HCT116 (cell line): ENCODE data around the gene ASS1. TPM values are rescaled to one million over a fixed set of nuclear protein-coding genes. Genes with fewer than 3 reads are reported as not detected.

ENCODE experiments used
- ATAC-seq: fragments of 200-7000 bp; cut with Tn5 transposase; 2 replicates; pipeline ENCODE4 v1.9.1; 2020; ENCODE audit warnings: mild to moderate bottlenecking, moderate library complexity
- BruUV-seq: library from RNA; stranded (reverse); fragments of 400-500 nt; replicated peaks from 2 replicates; lab custom pipeline; 2021; lab: Mats Ljungman, UMichigan
- CTCF ChIA-PET: fragments of 300-600 bp; sonication (Branson Sonifier 250); formaldehyde crosslinking; loops from one replicate; lab custom pipeline; 2021; ENCODE audit warnings: antibody characterized with exemption; lab: Charles Lee
- POLR2A ChIA-PET: fragments of 300-600, 350-600 bp; sonication (Branson Sonifier 250); formaldehyde crosslinking; loops from one replicate; lab custom pipeline; 2021; ENCODE audit warnings: antibody characterized with exemption; lab: Charles Lee
- RAD21 ChIA-PET, 2 experiments: fragments of 300-600 bp; sonication (Branson Sonifier 250); formaldehyde crosslinking; loops; one replicate each; lab custom pipeline; 2023; ENCODE audit warnings: low total read pairs in 2 of 2; ENCODE audit not compliant: uncharacterized antibody in 2 of 2, unreplicated experiment in 2 of 2, low non-redundant PET in 1 of 2; lab: Charles Lee
- DNase-seq: peaks from one replicate; pipeline ENCODE4 v3.0.0-alpha.2; 2010; ENCODE audit warnings: low read depth, low spot score
- H2AFZ ChIP-seq: fragments of 200-600 bp; shearing (Covaris generic), sonication (generic); 2 replicates; pipeline ENCODE4 v1.6.1; 2017; ENCODE audit warnings: low read depth, mixed run types, mixed read lengths, antibody characterized with exemption, low read length; ENCODE audit not compliant: poor library complexity, severe bottlenecking
- H3K27ac ChIP-seq: 2 replicates; pipeline ENCODE4 v1.5.1; 2012; ENCODE audit warnings: low read depth, low read length
- H3K27me3 ChIP-seq: fragments of 200-600 bp; sonication (generic); 2 replicates; pipeline ENCODE4 v1.6.1; 2016; ENCODE audit warnings: mixed run types, low read length, mixed read lengths; ENCODE audit not compliant: insufficient read depth
- H3K36me3 ChIP-seq, 2 experiments: fragments of 200-500 bp in 1 of 2; fragments of 200-600 bp in 1 of 2; sonication (Bioruptor generic) in 1 of 2; sonication (generic) in 1 of 2; 2 replicates each; pipeline versions ENCODE4 v1.5.1 to v1.6.1; 2014 to 2016; ENCODE audit warnings: low read length in 2 of 2, inconsistent platforms in 1 of 2, mixed read lengths in 1 of 2, mixed run types in 1 of 2; ENCODE audit not compliant: insufficient read depth in 2 of 2, control insufficient read depth in 1 of 2
- H3K4me1 ChIP-seq, 2 experiments: fragments of 200-600 bp in 1 of 2; sonication (generic) in 1 of 2; 2 replicates each; pipeline versions ENCODE4 v1.5.1 to v1.6.1; 2012 to 2017; ENCODE audit warnings: low read length in 2 of 2, inconsistent platforms in 1 of 2, mild to moderate bottlenecking in 1 of 2, mixed read lengths in 1 of 2, mixed run types in 1 of 2, moderate library complexity in 1 of 2; ENCODE audit not compliant: insufficient read depth in 2 of 2, control insufficient read depth in 1 of 2
- H3K4me2 ChIP-seq: fragments of 200-600 bp; sonication (generic); 2 replicates; pipeline ENCODE4 v1.6.1; 2017; ENCODE audit warnings: mixed run types, low read length, mixed read lengths
- H3K4me3 ChIP-seq, 2 experiments: fragments of 200-600 bp in 1 of 2; sonication (generic) in 1 of 2; replicated peaks in 1 of 2; 2 replicates each; pipeline ENCODE4 v1.5.1; 2011 to 2016; ENCODE audit warnings: low read length in 2 of 2, control low read depth in 1 of 2, low read depth in 1 of 2, mild to moderate bottlenecking in 1 of 2, mixed read lengths in 1 of 2, mixed run types in 1 of 2
- H3K79me2 ChIP-seq: fragments of 200-600 bp; sonication (generic); 2 replicates; pipeline ENCODE4 v1.6.1; 2017; ENCODE audit warnings: mild to moderate bottlenecking, mixed run types, low read length, moderate library complexity, mixed read lengths; ENCODE audit not compliant: insufficient read depth
- H3K9ac ChIP-seq: fragments of 200-600 bp; sonication (generic); 2 replicates; pipeline ENCODE4 v1.6.1; 2016; ENCODE audit warnings: low read length, mixed read lengths
- H3K9me2 ChIP-seq: fragments of 200-600 bp; sonication (generic), shearing (Covaris generic); 2 replicates; pipeline ENCODE4 v1.6.1; 2017; ENCODE audit warnings: mixed run types, mild to moderate bottlenecking, moderate library complexity; ENCODE audit not compliant: insufficient read depth
- H3K9me3 ChIP-seq, 2 experiments: fragments of 200-500 bp in 1 of 2; fragments of 200-600 bp in 1 of 2; sonication (Bioruptor generic) in 1 of 2; sonication (generic) in 1 of 2; 2 replicates each; pipeline ENCODE4 v1.6.1; 2014 to 2017; ENCODE audit warnings: low read length in 2 of 2, mixed read lengths in 2 of 2, inconsistent platforms in 1 of 2, low read depth in 1 of 2, mild to moderate bottlenecking in 1 of 2, mixed run types in 1 of 2, moderate library complexity in 1 of 2; ENCODE audit not compliant: control insufficient read depth in 1 of 2, insufficient read depth in 1 of 2
- H4K20me1 ChIP-seq: fragments of 200-600 bp; sonication (generic), shearing (Covaris generic); 2 replicates; pipeline ENCODE4 v1.6.1; 2017; ENCODE audit warnings: mixed run types, mild to moderate bottlenecking, moderate library complexity; ENCODE audit not compliant: insufficient read depth
- CBX3 ChIP-seq: IDR thresholded peaks from 2 replicates; pipeline ENCODE4 v1.6.1; 2012; ENCODE audit warnings: low read depth
- EGR1 ChIP-seq: IDR thresholded peaks from 2 replicates; pipeline ENCODE4 v1.6.1; 2012; ENCODE audit warnings: low read depth
- ELF1 ChIP-seq: IDR thresholded peaks from 2 replicates; pipeline ENCODE4 v1.6.1; 2012; ENCODE audit warnings: low read depth, borderline replicate concordance
- RAD21 ChIP-seq: IDR thresholded peaks from 2 replicates; pipeline ENCODE4 v1.6.1; 2012; ENCODE audit warnings: low read depth, mild to moderate bottlenecking
- SIN3A ChIP-seq: IDR thresholded peaks from 2 replicates; pipeline ENCODE4 v1.6.1; 2012; ENCODE audit warnings: low read depth
- ZNF274 ChIP-seq: fragments of 200-500 bp; sonication (Bioruptor generic); IDR thresholded peaks from 2 replicates; pipeline ENCODE4 v1.6.1; 2014; ENCODE audit warnings: mild to moderate bottlenecking, low read depth, low read length, inconsistent platforms
- intact Hi-C: fragments of 100-400 bp; cut with micrococcal nuclease; formaldehyde crosslinking; loops from 2 replicates; pipeline ENCODE4 v1.10.0; 2022
- total RNA-seq: library from RNA; stranded (reverse); gene quantifications from one replicate; pipeline ENCODE4 v1.2.1, GENCODE V29; 2021; ENCODE audit not compliant: unreplicated experiment
- TF ChIP-seq, protein P1 (sequence below): IDR thresholded peaks from 2 replicates; pipeline ENCODE4 v1.6.1; 2012; ENCODE audit warnings: low read depth

Gene ASS1
- total RNA-seq, 1 experiment from 2014 or later: 92.6 TPM

DNA sequence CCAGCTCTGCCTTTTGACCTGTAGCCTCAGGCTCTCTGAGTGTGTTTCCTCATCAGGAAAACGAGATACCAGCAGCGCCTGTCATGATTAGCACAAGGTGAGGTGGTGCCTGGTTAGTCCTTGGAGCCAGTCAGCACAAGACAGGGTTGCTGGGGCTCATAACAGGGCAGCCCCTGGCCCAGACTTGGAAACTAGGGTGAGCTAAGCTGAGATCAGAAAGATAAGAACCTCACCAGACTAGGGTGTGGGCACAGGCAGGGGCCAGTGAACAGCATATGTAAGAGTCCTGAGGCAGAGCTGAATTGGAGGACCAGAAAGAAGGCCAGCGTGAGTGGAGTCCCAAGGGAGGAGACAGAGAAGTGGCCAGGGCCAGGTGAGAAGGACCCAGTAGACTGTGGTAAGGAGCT is 91.9 kb downstream of the ASS1 start:
- no peak overlapping the region for H3K4me2 ChIP-seq
- RAD21 ChIA-PET: no interaction called here

More for the DNA sequence above, 91.9 kb downstream of the ASS1 start:
- Histone ChIP-seq H3K27ac (no peak overlapping the region), H3K36me3 (no peaks in the 10 kb centered on the region), H3K9ac (no peak overlapping the region), H4K20me1 (no peaks in the 10 kb centered on the region), H3K9me2 (no peaks in the 10 kb centered on the region), H3K9me3 (no peaks in the 10 kb centered on the region), H3K4me1 (peaks cover 5 to 21% of the 10 kb centered on the region in 2 experiments), H3K27me3 (peaks cover 2% of the 10 kb centered on the region; the same call in 1 of the 2 replicates), H3K4me3 (no peak overlapping the region), H3K79me2 (no peaks in the 10 kb centered on the region), H2AFZ (no peak overlapping the region)
- no peak for TF ChIP-seq CBX3
- no peak for TF ChIP-seq EGR1
- no peak for TF ChIP-seq ELF1
- TF ChIP-seq RAD21: no peak
- no peak for TF ChIP-seq ZNF274
- TF ChIP-seq, protein P1, sequence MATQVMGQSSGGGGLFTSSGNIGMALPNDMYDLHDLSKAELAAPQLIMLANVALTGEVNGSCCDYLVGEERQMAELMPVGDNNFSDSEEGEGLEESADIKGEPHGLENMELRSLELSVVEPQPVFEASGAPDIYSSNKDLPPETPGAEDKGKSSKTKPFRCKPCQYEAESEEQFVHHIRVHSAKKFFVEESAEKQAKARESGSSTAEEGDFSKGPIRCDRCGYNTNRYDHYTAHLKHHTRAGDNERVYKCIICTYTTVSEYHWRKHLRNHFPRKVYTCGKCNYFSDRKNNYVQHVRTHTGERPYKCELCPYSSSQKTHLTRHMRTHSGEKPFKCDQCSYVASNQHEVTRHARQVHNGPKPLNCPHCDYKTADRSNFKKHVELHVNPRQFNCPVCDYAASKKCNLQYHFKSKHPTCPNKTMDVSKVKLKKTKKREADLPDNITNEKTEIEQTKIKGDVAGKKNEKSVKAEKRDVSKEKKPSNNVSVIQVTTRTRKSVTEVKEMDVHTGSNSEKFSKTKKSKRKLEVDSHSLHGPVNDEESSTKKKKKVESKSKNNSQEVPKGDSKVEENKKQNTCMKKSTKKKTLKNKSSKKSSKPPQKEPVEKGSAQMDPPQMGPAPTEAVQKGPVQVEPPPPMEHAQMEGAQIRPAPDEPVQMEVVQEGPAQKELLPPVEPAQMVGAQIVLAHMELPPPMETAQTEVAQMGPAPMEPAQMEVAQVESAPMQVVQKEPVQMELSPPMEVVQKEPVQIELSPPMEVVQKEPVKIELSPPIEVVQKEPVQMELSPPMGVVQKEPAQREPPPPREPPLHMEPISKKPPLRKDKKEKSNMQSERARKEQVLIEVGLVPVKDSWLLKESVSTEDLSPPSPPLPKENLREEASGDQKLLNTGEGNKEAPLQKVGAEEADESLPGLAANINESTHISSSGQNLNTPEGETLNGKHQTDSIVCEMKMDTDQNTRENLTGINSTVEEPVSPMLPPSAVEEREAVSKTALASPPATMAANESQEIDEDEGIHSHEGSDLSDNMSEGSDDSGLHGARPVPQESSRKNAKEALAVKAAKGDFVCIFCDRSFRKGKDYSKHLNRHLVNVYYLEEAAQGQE: no peak
- TF ChIP-seq SIN3A: no peak
- ATAC-seq (no peak), DNase-seq (no peak)
- BruUV-seq: no TSS peak
- intact Hi-C loops: no loop called here
- ChIA-PET POLR2A (no interaction called here), CTCF (no interaction called here)
